Stimulated activated effector memory CD8-positive, alpha-beta T cell treated with anti-CD3 and anti-CD28 coated beads, Interleukin-12 subunit alpha, Interleukin-12 subunit beta, amount 100 ng/mL, for 72 hours (primary cell): ENCODE data around the gene PNPLA2.

ENCODE experiments used
- ATAC-seq: fragments of 150-1000 bp; cut with Tn5 transposase; 2 replicates; pipeline ENCODE4 v1.10.0; 2021
- DNase-seq, 2 donors: peaks; one replicate each; pipeline ENCODE4 v3.0.0; 2021 to 2022; ENCODE audit warnings: low spot score in 2 of 2
- H3K27ac Mint-ChIP-seq: one replicate; pipeline ENCODE4 v1.8.0; 2022; ENCODE audit warnings: mild to moderate bottlenecking, mixed read lengths
- H3K36me3 Mint-ChIP-seq: one replicate; pipeline ENCODE4 v1.8.0; 2022; ENCODE audit warnings: mild to moderate bottlenecking, mixed read lengths
- H3K4me1 Mint-ChIP-seq: one replicate; pipeline ENCODE4 v1.8.0; 2022; ENCODE audit warnings: mixed read lengths
- H3K4me3 Mint-ChIP-seq: one replicate; pipeline ENCODE4 v1.8.0; 2022; ENCODE audit warnings: mild to moderate bottlenecking, mixed read lengths
- H3K9me3 Mint-ChIP-seq: one replicate; pipeline ENCODE4 v1.8.0; 2022; ENCODE audit warnings: mixed read lengths

Gene PNPLA2

DNA sequence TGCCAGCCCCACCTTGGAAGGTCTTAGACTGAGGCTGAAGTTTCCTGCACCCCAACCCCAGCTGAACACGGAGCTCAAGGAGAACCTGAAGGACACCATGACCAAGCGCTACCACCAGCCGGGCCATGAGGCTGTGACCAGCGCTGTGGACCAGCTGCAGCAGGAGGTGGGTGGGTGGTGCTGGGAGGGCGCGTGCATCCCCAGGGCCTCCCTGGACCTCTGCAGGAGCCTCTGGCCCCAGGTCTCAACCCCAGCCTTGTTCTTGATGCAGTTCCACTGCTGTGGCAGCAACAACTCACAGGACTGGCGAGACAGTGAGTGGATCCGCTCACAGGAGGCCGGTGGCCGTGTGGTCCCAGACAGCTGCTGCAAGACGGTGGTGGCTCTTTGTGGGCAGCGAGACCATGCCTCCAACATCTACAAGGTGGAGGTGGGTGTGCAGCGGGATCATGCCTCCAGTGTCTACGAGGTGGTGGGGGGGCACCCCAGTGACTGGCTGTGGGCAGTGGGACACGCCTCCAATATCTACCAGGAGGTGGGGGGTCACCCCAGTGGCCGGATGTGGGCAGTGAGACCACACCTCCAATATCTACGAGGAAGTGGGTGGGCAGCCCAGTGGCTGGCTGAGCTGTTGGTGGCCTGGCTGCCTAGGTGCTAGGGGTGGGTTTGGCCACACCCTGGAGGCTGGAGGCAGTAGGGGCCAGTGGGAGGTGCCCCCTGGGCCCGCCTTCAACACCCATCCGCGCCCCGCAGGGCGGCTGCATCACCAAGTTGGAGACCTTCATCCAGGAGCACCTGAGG is 18.7 kb downstream of the PNPLA2 start:
- peaks cover 41% of the 10 kb centered on the region for H3K36me3 Mint-ChIP-seq
- no peak overlapping the region for H3K27ac Mint-ChIP-seq
- no peaks in the 10 kb centered on the region for H3K9me3 Mint-ChIP-seq
- no peak overlapping the region for H3K4me3 Mint-ChIP-seq
- H3K4me1 Mint-ChIP-seq: peaks cover 32% of the 10 kb centered on the region
- DNase-seq: no peak
- no peak for ATAC-seq

DNA sequence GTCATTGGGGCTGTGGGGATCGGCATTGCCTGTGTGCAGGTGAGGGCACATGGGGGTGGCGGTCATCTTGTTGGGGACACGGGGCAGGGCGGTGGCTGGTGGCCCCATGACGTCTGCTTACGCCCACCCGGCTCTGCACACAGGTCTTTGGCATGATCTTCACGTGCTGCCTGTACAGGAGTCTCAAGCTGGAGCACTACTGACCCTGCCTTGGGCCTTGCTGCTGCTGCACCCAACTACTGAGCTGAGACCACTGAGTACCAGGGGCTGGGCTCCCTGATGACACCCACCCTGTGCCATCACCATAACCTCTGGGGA is 19.2 kb downstream of the PNPLA2 start:
- Mint-ChIP-seq H3K9me3 (no peaks in the 10 kb centered on the region), H3K4me3 (no peak overlapping the region), H3K27ac (no peak overlapping the region), H3K36me3 (peaks cover 41% of the 10 kb centered on the region), H3K4me1 (peaks cover 32% of the 10 kb centered on the region)
- DNase-seq (no peak), ATAC-seq (no peak)

DNA sequence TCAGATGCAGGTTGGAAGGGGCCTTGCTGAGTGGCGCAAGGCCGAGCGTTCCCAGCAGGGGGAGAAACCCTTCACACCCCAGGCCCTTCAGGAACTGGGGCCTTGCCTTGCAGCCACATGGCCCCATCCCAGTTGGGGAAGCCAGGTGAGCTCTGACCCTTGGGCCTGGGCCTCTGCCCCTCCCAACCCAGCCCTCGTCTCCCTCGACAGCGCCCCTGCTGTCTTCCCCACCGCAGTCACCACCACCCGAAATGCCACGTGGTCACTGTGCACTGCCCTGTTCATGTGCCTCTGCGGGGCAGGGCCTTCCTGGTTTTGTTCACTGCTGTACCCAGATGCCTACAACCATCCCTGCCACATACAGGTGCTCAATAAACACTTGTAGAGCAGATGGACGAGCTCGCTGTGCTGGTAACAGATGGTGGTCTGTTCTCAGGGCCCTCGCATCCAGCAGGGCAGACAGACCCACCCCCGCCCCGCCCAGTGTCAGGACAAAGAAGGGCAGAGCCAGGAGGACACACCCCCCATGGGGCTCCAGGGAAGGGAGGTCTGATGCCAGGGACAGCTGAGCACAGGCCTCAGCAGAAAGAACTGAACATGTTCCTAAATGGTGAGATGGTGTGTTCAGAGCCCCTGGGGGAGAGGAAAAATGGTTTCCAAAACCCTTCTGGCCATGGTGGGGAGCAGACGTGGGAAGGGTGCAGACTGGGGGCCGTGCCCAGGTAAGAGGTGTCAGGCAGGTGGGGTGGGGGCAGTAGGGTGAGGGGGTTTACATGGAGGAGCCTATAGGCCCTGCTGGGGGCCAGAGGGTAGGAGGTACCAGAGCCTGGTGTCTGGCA is 19.9 kb downstream of the PNPLA2 start:
- peaks cover 37% of the 10 kb centered on the region for H3K4me1 Mint-ChIP-seq

DNA sequence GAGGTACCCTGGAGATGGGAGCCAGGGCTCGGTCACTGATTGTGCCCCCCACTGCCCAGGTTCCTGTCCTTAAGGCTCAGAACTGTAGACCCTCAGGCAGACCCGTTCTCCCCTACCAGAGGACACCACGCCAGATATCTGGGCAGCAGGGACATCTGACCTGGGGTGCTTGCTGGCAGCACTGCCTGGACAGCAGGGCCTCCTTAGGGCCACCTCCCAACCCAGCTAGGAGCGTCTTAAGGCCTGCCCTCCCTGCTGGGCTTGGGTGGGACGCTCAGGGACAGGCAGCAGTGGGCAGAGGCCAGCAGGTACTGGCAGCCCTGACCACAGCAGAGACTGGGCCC is 20.5 kb downstream of the PNPLA2 start:
- ATAC-seq: no peak
- no peak overlapping the region for H3K4me3 Mint-ChIP-seq
- H3K9me3 Mint-ChIP-seq: no peaks in the 10 kb centered on the region
- peaks cover 34% of the 10 kb centered on the region for H3K4me1 Mint-ChIP-seq
- no peak for DNase-seq
- no peak overlapping the region for H3K27ac Mint-ChIP-seq
- H3K36me3 Mint-ChIP-seq: peaks cover 41% of the 10 kb centered on the region

More for the DNA sequence above, 19.9 kb downstream of the PNPLA2 start:
- H3K27ac Mint-ChIP-seq: no peak overlapping the region
- H3K36me3 Mint-ChIP-seq: peaks cover 41% of the 10 kb centered on the region
- H3K4me3 Mint-ChIP-seq: no peak overlapping the region
- ATAC-seq (no peak), DNase-seq (no peak)
- H3K9me3 Mint-ChIP-seq: no peaks in the 10 kb centered on the region

DNA sequence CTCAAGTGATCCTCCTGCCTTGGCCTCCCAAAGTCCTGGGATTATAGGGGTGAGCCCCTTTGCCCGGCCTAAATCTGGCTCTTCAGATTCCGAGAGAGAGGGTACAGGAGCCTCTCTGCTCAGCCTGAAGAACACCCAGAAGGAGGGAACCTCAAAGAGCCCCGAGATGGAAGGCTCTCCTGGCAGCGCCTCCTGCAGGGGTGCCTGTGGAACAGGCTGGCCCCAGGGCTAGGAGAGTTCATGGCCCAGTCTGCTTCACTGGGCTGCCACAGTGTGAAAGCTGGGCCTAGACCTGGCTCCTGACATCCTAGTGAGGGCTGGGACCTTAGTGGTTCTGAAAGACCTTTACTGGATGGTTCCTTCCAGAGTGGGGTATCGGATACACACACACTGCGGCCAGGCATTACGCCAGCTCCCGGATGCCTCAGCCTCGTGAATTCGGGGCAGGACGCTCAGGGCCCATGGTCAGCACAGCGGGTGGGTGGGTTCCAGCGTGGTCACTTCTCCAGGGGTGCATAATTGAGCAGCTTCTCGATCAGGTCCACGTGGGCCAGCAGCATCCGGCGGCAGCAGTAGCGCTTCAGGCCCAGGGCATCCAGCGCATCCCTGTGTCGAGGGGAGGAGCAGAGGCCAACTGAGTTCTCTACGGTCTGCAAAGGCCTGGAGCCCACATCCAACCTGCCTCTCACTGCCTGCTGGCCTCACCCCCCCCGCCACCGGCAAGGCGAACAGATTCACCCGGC is 21.3 kb downstream of the PNPLA2 start:
- no peak for ATAC-seq
- peak overlapping the region; percentile 87 for H3K27ac Mint-ChIP-seq
- peak overlapping the region; percentile 77 for H3K4me3 Mint-ChIP-seq

DNA sequence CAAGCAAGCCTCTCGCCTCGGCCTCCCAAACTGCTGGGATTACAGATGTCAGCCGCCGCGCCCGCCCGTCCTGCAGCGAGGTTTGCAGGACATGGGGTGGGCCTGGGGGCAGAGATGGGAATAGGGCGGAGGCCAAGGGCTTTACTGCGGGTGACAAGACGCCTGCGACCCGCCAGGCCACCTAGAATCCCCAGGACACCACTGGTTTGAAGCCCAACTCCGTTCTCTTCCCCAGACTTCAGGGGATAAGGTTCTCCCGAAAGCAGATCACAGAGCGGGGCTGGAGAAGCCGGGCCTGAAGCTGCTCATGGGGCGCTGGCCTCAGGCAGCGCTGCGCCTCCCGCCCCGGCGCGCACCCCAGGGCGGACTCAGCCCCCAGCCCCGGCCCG is 23.3 kb downstream of the PNPLA2 start:
- peaks cover 30% of the 10 kb centered on the region for H3K4me1 Mint-ChIP-seq
- H3K9me3 Mint-ChIP-seq: no peaks in the 10 kb centered on the region
- DNase-seq (no peak), ATAC-seq (peak; percentile 49)
- peak overlapping the region; percentile 87 for H3K27ac Mint-ChIP-seq
- peaks cover 37% of the 10 kb centered on the region for H3K36me3 Mint-ChIP-seq
- H3K4me3 Mint-ChIP-seq: peak overlapping the region; percentile 77

More for the DNA sequence above, 21.3 kb downstream of the PNPLA2 start:
- Mint-ChIP-seq H3K36me3 (peaks cover 41% of the 10 kb centered on the region), H3K9me3 (no peaks in the 10 kb centered on the region), H3K4me1 (peaks cover 30% of the 10 kb centered on the region)
- DNase-seq: no peak

DNA sequence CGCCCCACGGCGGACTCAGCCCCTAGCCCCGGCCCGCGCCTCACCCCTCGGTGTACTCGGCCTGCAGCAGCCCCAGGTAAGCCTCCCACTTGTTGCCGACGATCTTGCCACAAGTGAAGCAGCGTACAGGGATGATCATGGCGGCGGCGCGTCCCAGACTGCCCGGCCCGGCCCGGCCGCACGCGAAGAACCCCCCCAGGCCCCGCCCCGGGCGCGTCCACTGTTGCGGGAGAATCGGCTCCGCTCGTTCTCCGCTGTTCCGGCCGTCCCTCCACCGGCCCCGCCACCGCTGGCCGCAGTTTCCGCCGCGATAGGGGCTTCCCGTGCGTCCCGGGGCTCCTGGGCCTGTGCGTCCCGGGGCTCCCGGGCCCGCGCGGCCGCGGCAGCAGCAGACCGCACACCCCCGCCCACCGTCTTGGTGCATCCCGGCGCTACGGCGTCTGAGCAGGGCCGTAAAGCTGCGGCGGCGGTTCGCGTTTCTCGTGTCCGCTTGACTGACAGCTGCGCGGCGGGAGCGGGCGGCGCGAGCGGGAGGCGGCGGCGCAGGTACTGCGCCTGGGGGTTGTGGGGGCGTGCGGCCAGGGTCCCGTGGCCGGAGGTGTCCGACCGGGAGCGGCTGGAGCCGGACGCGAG is 23.8 kb downstream of the PNPLA2 start, which contains the start of the genes POLR2L and TSPAN4:
Gene POLR2L (minus strand): TSS at position 160 of the 633 bp plus-strand sequence. CDS start 21 bp downstream, at position 139.
Gene TSPAN4 (plus strand): TSS at position 483 of the 633 bp plus-strand sequence. CDS start 7,453 bp downstream, outside the sequence.
- H3K4me3 Mint-ChIP-seq: peak within 1 kb of the TSS; percentile 77
- H3K27ac Mint-ChIP-seq: peak within 1 kb of the TSS; percentile 87
- DNase-seq (peak; percentile 83 to 93), ATAC-seq (peak; percentile 84)
- H3K4me1 Mint-ChIP-seq: peaks cover 30% of the 10 kb centered on the region
- H3K9me3 Mint-ChIP-seq: no peaks in the 10 kb centered on the region
- peaks cover 34% of the 10 kb centered on the region for H3K36me3 Mint-ChIP-seq

DNA sequence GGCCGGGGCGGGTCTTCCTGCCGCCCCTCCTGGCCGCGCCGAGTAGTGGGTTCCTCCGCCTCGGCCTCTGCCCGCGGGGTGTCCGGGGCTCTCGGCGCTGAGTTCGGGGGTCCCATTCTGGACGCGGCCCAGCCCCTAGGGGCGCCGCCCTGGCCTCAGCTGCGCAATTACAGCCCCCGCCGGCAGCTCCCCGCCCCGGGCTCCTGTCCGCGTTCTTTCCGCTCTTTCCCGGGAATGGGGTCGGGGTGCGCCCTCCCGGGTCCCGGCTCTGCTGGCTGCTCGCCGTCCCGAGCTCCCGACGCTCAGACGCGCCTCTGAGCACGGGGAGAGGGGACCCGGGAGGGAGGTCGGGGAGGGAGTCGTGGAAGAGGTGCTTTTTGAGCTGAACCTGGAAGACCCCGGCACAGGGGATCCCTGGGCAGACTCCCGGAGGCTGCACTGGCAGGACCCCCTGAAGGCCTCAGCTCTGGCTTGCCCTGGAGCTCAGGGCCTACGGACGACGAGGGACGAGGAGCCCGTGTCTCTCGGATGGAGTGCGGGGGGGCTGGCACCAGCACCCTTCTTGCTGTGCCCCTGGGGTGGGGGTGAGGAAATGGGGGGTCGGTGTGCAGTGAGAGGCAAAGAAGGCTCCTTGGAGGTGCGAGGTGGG is 24.5 kb downstream of the PNPLA2 start:
- H3K4me1 Mint-ChIP-seq: peaks cover 29% of the 10 kb centered on the region
- H3K9me3 Mint-ChIP-seq: no peaks in the 10 kb centered on the region
- DNase-seq (no peak), ATAC-seq (no peak)
- peaks cover 31% of the 10 kb centered on the region for H3K36me3 Mint-ChIP-seq
- peak overlapping the region; percentile 77 for H3K4me3 Mint-ChIP-seq
- peak overlapping the region; percentile 43 for H3K27ac Mint-ChIP-seq

DNA sequence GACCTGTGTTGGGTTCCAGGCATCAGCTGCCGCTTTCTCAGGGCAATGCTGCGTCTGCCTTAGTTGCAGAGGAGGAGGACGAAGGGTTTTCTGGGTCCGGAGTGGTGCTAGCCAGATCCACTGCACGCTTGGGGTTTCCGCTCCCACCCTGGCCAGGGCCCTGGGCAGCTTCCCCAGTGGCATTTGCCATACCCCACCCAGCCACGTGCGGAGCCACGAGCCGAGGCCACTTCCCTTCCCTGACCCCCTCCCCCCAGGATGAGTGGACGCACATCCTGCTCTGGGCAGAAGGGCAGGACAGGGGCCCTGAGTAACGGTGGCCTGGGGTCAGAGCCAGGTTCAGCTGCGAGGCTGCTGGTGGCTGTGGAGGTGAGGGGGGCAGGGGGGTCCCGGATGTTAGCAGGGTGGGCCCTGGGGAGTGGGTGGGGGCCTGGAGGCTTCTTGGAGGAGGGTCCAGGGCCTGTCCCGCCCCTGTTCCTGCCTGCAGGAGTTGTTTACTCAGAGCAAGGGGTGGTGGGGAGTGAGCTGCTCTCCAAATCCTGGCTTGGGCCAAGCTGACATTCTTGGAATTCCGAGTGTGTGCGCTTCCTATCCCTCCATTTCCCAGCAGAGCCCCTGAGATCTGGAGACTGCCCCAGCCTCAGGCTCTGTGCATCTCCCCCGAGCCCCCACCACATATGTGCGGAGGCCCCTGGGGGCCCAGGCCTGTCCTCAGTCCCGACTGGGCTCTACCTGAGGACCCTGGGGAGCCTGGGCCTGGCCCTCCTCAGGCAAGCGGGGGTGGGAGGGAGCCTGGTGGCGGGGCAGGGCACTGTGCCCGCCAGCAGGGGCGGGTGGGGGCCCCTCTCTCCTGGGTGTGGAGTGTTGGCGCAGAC is 25.3 kb downstream of the PNPLA2 start:
- Mint-ChIP-seq H3K9me3 (no peaks in the 10 kb centered on the region), H3K4me1 (peaks cover 27% of the 10 kb centered on the region), H3K36me3 (peaks cover 24% of the 10 kb centered on the region), H3K27ac (peak overlapping the region; percentile 43), H3K4me3 (peak overlapping the region; percentile 77)
- DNase-seq (no peak), ATAC-seq (no peak)

DNA sequence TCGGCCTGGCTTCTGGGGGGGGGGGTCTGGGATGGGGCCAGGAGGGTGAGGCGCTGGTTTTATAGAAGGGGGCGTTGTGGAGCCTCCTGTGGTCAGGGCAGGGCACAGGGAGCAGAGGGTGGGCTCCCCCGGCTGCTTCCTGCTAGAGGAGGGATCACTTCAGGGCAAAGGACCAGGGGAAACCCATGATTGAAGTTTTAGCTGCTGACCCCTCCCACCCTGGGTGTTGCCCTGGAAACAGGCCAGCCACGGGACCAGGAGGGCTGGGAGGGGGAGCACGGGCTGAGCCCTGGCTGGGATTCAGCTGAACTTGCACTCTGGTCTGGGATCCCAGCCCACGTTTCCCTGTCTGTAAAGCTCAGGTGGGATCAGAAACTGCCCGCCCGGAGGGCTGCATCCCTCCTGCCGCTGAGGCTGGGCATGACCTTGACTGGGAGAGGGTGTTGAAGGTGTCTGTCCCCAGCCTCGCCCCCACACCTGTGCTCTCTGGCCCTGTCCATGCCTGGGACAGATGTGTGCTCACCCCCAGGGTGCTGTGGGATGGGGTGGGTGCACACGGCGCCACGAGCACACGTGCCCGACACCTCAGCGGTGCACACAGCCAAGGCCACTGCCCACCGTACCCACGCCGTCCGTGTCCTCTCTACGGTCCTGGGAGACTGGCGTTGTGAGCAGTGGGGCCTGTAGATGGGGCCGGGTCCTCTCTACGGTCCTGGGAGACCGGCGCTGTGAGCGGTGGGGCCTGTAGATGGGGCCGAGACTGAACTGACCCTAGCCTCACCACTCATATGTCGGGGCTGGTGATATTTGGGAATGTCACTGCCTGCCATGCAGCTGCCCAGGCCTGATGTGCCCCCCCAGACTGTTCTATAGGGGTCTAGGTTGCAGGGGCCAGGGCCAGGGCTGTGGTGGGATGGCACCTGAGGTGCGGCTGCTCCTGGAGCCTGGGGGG is 26.3 kb downstream of the PNPLA2 start:
- Mint-ChIP-seq H3K36me3 (peaks cover 16% of the 10 kb centered on the region), H3K27ac (no peak overlapping the region), H3K9me3 (no peaks in the 10 kb centered on the region), H3K4me3 (peak overlapping the region; percentile 77), H3K4me1 (peaks cover 27% of the 10 kb centered on the region)
- DNase-seq: no peak
- no peak for ATAC-seq

DNA sequence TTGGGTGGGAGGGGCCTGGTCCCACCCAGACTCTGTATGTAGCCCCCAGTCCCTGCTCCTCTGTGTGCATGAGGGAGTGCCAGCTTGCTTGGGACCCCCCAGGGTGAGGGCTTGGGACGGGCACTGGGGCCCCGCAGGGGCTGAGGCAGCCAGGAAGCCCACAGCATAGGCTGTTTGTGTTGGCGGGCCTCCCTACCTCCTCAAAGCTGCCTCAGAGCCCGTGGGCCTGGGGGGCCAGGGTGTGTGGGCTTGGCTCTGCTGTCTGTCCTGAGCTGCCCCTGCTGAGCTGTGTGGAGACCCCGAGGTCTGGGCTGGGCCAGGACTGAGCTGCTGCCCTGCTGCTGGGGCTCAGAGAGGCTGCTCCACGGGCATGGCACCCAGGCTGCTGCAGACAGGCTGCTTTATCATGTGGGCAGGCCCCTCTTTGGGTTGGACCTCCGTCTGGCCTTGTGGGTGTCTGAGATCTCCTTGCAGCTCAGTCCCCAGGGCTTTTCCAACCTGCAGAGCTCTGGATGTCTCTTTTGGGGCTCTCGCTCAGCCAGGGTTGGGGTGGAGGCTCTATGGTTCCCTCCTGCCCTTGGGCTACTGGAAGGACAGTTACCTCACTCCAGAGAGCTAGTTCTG is 27.3 kb downstream of the PNPLA2 start:
- no peak for ATAC-seq
- Mint-ChIP-seq H3K4me1 (peaks cover 20% of the 10 kb centered on the region), H3K4me3 (no peak overlapping the region), H3K36me3 (peaks cover 6% of the 10 kb centered on the region), H3K9me3 (no peaks in the 10 kb centered on the region), H3K27ac (no peak overlapping the region)
- no peak for DNase-seq

DNA sequence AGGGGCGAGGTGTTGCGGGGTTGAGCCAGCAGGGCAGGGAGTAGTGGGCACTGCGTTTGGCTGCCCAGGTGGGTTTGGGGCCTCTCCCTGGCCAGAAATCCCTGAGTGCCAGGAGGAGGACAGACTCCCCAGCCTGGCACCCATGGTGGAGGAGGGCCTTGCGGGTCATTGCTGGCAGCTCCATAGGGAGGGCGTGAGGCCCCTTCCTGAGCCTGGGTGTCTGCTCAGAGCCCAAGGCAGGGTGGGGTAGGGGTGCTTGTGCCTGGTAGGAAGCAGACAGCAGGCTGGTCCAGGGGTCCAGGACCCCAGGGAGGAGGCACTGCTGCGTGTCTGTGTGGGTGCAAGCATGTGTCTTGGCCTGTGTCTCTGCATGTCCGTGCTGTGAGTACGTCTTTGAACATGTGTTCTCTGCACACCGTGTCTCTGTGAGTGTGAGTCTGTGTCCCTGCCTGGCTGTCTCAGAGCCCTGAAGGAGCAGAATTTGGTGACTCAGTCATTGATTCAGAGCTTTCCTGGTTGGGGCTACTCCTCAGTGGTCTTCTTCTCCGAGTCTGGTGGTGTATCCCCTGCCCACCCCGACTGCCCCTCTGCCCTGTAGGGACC is 27.9 kb downstream of the PNPLA2 start:
- DNase-seq (no peak), ATAC-seq (no peak)
- Mint-ChIP-seq H3K27ac (no peak overlapping the region), H3K36me3 (no peaks in the 10 kb centered on the region), H3K4me3 (no peak overlapping the region), H3K4me1 (peaks cover 14% of the 10 kb centered on the region), H3K9me3 (no peaks in the 10 kb centered on the region)
